G401.6 (cell line): ENCODE data around the gene BRIP1.

ENCODE experiments used
- FAIRE-seq: peaks from 2 replicates; lab custom pipeline; 2012; peaks lifted over from hg19 to GRCh38; lab: Jason Lieb, UNC

Gene BRIP1

DNA sequence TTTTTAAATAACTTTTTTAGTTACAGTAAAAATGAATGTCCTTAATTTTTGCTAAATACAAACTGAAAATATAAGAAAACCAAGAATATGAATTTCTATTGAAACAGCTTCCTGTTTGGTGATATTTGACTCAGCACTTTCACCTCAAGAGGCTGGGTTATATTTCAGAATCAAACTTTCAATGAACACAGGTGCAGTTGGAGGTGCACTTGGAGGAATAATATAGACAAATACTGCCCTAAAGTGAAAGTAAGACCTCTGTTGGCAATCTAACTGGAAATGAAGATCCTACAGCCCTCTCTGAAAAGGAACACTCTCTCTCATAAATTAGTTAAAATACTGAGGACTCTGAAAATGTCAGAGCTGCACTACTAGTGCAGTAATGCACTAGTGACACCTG lies 106.2 kb downstream of the BRIP1 start:
- no peak for FAIRE-seq

DNA sequence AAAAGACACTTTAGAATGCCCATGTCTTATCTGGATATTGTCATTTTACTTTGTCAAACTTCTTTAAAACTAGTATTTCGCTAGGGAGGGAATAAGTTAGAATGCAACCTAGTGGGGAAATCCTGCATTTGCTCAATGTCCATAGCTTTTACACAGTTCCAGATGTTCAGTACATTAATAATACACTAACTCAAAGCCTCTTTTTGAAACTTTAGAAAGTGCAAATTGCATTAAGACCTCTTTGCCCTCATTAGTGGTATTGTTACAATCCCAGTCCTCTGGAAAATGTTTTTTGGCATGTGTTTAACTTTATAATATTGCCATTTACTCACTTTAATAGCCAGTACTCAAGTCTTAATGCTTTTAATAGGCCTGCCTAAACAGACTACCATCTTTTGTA lies 106.8 kb downstream of the BRIP1 start:
- FAIRE-seq: no peak

DNA sequence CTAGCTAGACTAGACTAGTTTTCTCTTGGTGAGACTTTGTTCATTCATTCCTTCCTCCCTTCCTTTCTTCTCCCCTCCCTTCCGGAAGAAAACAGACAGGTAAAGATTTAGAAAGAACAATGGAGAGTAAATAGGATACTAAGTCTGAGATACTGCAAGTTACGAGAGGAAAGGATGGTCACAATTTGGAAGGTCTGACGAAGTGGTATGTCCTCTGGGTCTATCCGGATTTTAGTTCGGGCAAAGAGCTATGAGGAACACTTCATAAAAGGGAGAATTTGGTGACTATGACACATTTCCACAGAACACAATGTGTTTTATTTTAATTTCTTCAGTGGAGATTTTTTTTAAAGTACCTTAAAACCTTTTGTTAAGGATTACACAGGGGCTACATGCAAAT lies 107.7 kb downstream of the BRIP1 start:
- FAIRE-seq: no peak

DNA sequence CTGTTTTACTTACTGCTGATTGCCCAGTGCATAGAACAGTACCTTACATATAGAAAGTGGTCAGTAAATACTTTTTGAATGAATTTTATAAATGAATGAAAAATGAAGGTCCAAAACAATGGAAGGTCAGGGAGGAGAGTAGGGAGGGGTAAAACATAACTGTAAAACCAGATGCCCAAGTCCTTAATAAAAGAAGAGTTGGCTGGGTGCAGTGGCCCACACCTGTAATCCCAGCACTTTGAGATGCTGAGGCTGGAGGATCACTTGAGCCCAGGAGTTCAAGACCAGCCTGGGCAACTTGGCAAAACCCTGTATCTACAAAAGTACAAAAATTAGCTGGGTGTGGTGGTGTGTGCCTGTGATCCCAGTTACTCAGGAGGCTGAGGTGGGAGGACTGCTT lies 108.2 kb downstream of the BRIP1 start:
- FAIRE-seq: no peak

DNA sequence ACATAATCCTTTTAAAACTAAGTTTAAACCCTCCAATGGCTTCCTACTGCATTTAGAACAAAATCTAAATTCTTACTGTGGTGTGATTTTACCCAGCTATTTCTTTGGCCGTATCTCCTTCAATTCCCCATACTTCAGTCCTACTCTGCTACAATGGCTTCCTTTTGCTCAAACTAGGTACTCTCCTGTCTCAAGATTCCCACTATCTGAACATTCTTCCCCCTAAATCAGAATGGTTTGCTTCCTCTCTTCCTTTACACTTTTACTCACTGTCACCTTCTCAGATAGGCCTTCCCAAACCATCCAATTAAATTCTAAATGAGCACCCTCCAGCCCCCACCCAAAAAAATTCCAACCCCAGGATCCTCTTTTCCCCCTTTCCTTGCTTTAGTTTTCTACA lies 109.2 kb downstream of the BRIP1 start:
- no peak for FAIRE-seq

DNA sequence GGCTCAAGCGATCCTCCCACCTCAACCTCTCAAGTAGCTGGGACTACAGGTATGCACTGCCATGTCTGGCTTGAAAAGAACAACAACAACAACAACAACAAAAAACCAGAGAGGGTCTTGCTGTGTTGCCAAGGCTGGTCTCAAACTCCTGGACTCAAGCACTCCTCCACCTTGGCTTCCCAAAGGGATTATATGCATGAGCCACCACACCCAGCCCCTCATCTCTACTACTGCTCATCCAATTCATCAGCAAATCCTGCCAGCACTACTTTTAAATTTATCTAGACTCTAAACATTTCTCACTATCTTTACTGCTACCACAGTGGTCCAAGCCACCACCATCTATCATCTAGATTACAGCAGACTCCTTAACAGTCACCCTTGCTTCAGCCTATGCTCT lies 109.6 kb downstream of the BRIP1 start:
- no peak for FAIRE-seq

DNA sequence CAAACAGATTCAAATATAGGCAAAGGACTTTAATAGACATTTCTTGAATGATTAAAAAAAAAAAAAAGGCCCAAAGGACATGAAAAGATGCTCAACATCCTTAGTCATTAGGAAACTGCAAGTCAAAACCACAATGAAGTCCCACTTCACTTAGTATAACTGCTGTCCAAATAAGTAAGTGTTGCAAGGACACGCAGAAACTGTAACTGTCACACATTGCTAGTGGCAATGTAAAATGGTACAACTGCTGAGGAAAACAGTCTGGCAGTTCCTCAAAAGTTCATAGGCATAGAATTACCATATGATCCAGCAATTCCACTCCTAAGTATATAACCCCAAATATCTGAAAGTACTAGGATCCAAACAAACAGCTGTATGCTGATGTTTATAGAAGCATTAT lies 112.7 kb downstream of the BRIP1 start:
- no peak for FAIRE-seq

DNA sequence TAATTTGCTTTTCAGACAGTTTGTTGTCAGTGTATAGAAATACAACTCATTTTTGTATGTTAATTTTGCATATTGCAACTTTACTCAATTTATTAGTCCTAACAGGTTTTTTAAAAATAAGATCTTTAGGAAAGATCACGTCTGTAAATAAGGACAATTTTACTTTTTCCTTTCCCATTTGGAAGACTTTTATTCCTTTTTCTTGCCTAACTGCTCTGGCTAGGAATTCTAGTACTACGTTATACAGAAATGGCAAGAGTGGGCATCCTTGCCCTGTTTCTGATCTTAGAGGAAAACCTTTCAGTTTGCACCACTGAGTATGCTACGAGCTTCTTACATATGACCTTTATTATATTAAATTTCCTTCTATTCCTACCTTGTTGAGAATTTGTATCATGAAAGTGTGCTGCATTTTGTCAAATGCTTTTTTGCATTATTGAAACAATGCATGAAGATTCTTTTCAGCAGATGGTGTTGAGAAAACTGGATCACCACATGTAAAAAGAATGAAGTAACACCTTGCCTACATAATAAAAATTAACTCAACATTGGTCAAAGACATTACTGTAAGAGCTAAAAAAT lies 113.4 kb downstream of the BRIP1 start:
- FAIRE-seq: no peak

DNA sequence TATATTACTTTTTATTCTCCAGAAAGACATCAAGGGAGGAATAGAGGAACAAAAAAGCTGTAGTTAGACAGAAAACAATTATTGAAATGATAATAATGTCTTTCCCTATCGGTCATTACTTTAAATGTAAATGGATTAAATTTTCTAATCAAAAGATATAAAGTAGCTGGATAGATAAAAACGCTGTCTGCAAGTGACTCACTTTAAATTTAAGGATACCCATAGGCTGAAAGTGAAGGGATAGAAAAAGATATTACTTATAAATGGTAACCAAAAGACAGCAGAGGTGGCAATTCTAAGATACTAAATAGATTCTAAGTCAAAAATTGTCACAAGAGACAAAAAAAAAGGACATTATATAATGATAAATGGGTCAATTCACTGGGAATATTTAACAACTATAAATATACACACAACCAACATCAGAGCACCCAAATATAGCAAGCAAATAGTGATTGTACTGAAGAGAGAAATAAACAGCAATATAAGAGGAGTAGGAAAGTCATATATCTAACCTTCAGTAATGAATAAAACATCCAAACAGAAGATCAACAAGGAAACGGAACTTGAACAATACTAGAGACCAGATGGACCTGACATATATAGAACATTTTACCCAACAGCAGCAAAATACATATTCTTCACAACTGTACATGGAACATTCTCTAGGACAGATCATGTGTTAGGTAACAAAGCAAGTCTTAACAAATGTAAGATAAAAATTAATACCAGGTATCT lies 116.9 kb downstream of the BRIP1 start:
- FAIRE-seq: no peak

DNA sequence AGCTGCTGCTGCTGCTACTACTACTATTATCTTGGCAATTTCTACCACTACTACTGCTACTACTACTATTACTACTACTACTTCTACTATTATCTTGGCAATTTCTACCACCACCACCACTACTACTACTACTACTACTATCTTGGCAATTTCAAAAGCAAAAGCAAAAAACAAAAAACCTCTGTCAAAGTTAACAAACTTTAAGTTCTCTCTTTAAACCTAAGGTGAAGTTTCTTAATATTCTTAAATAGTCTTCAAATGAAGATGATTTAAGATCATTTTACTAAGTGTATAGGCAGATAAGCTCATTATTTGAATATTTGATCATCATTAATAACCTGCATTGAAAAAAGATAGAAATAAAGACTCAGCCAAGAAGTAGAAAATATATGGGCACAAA lies 118.5 kb downstream of the BRIP1 start:
- no peak for FAIRE-seq

DNA sequence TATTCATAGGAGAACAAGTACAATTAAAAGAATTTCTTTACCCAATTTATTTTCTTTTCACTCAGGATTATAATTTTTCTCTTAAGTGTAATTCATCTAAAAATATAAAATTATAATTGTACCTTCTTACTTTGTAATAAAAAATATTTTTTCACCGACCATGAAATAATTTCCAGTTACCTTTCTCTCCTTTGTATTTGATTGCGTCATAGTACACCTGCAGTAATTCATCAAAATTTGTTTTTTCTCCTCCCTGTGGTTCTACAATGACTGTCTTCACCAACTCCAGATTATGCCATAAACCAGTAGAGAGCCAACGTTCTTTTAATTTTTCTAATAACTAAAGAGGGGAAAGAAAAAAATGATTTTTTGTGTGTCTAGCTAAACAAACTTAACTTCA lies 119.1 kb downstream of the BRIP1 start:
- no peak for FAIRE-seq

DNA sequence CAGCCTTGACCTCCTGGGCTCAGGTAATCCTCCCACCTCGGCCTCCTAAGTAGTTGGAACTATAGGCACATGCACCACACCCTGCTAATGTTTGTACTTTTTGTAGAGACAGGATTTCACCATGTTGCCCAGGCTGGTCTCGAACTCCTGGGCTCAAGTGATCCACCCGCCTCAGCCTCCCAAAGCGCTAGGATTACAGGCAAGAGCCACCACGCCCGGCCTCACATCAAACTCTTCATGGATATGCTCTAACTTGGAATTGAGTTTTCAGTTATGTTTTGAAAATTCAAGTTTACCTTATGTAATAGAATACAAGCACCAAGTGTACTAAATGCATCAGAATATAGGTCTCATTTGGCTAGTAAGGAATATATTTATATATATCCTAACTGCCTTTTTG lies 119.6 kb downstream of the BRIP1 start:
- FAIRE-seq: no peak

DNA sequence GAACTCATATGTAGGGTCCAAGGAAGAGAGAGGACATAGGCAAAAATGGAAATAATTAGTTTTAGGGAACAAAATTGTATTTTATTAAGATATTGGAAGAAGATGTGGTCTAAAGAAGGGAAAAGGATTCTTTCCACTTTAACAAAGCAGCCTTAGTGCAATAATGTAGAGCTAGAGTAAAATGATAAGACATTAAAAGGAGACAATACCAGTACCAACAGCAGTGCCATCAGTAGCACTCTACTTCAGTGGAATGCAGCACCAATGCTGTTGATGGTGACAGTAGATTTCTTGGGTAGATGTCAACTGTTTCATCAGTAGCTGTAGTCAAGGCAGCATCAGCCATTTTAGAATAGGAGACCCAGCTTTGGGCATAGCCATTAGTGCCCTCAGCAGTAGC lies 124.3 kb downstream of the BRIP1 start:
- FAIRE-seq: no peak

DNA sequence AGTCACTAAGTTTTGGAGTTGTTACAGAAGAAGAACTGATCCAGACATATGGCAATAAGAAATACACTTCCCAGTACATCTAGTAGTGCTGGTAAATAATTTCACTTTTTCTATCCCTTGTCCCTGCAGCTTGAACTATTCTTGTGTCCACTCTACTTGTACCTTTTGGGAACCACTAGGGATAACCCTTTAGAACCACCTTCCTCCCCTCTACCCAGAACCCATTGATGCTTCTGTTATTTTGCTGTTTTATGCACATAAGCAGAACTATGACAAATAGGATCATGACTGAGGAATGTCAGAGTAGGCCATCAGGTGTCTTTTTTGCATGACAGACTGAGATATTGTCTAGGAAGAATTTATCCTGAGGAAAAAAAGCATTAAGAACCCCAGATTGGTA lies 125.1 kb downstream of the BRIP1 start:
- FAIRE-seq: no peak

DNA sequence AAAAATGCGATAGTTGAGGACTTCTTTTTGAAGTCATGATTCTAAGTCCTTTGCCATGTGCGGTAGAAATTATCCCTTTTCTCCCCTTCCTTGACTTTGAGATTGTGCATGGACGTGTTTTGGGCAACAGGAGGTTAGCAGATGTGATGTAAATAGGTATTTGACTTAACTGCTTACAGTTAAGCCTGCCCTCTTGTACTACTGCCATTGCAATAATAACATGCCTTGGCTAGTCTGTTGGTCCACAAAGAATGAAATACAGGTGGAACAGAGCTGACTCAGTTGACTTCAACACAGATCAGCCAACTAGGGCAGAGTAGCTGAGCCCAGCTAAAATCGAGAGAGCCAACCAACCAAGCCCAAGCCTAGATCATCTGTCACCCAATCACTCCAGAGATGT lies 125.5 kb downstream of the BRIP1 start:
- FAIRE-seq: no peak

DNA sequence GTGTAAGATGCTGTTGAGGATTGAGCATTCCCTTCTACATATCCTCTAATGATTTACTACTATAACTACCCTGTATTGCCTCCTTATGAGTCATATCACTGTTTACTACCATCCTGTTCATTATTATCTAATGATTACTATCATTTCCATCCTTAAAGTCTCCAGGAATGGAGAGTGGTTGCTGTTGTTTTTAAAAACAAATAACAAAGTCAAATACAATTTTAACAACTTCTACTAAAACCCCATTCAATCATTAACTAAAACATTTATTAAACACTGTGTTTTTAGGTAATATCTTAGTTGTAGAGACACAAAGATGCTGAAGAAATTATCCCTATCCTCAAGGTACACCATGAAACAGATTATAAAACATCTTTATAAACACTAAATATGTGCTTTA lies 126.9 kb downstream of the BRIP1 start:
- FAIRE-seq: no peak

DNA sequence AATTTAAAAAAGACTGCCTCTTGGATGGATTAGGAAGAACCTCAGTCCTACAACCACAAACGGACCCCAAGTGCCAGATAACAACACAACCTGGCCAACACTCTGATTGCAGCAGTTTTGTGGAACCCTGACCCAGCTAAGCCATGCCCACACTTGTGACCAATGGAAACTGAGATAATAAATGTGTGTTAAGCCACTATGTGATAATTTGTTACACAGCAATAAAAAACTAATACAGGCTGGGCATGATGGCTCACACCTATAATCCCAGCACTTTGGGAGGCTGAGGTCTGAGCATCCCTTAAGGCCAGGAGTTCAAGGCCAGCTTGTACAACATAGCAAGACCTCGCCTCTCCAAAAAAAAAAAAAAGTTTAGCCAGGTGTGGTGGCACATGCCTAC lies 127.5 kb downstream of the BRIP1 start:
- FAIRE-seq: no peak

DNA sequence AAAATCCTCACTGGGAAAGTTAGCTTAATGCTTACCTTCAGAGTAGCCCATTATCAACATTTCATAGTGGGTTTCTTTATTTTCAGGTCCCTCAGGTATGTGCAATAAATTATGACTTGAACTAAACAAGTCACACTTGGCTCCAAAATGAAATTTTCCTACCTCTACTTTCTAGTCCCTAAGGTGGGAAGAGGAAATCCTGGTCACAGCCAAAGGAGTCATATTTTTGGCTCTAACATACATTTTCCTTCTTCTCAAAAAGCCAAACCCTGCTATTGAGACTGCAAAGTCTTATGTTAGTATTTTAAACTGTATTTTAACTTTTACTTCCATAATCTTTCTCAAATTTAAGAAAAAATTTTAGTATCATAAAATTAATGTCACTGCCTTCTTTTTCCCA lies 128.9 kb downstream of the BRIP1 start:
- no peak for FAIRE-seq

DNA sequence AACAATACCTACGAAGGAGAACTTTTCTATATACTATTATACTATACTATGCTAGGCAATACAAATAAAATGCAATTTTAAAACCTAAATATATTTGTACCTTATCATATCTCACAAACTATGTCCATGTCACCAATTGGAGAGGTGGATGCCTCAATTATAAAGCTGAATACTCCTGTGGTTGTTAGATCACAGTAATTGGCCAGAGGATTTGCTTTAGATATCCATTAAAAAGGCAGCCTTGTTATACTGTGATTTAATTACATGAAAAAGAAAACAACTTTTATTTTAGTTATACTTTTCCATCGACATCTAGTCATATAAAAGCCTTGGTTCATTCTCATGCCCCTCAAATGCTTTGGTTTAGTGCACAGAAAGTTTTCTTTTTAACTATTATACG lies 129.3 kb downstream of the BRIP1 start:
- FAIRE-seq: no peak

DNA sequence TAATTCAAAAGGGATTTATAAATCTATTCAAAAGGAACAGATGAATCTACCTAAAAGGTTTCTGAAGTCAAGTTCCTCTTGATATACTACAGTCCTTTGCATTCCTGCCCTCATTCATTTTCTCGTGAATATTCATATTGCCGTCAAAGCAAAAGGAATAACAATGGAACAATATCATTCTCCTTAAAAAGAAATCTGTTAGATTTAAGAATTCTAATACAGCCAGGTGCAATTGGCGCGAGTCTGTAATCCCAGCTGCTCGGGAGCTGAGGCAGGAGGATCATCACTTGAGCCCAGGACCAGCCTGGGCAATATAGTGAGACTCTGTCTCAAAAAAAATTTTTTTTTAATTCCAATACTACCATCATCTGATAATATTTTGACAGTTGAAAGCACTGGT lies 130.3 kb downstream of the BRIP1 start:
- FAIRE-seq: no peak

DNA sequence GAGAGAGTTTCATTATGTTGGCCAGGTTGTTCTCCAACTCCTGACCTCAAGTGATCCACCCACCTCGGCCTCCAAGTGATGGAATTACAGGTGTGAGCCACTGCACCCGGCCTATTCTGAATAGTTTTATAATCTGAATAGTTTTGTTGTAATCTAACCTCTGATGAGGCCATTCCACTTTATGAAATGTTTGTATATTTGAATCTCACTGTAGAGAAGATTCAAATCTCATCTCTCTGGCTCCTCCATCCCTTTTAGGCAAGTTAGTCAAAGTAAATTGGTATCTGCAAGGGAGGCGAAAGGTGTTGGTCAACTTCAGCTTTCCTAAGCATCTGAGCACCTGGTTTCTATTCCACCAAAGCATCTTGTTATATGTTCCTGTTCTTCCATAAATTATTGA lies 131.2 kb downstream of the BRIP1 start:
- no peak for FAIRE-seq

DNA sequence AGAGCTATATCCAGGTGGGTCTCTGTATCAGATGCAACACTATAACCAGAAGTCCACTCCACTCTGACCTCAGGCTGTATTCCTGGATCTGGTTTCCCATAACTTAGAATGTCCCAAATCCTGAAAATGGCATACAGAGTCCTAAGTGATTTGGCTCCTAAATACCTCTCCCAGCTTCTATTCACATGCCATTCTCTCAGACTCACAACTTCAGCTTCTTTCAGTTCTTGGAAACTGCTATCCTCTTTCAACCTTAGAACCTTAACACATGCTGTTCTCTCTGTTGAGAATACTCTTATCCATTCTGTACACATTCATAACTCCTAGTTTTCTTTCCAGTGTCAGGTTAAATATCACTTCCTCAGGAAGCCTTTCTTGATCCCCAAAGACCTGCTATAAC lies 132.0 kb downstream of the BRIP1 start:
- FAIRE-seq: no peak

DNA sequence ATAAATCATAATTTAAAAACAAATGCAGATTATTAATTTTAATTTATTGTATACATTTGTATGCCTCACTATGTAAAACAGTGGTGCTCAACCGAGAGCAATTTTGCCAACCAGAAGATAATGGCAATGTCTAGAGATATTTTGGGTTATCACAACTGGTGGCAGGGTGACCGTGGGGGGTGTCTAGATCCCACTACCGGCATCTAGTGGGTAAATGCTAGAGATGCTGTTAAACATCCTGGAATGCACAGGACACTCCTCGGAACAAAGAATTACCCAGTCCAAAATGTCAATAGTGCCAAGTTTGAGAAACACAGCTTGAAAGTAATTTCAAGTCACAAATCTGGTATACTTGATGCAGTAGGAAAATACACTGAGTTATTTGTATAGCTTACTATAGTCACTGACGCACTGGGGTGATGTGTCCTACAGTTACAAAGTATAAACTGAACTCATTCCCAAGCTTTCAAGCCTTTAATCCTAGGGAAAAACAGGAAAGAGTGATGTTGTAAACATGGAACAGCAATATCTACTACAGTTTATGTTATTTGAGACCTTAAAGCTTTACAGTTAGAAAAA lies 133.5 kb downstream of the BRIP1 start:
- FAIRE-seq: no peak

DNA sequence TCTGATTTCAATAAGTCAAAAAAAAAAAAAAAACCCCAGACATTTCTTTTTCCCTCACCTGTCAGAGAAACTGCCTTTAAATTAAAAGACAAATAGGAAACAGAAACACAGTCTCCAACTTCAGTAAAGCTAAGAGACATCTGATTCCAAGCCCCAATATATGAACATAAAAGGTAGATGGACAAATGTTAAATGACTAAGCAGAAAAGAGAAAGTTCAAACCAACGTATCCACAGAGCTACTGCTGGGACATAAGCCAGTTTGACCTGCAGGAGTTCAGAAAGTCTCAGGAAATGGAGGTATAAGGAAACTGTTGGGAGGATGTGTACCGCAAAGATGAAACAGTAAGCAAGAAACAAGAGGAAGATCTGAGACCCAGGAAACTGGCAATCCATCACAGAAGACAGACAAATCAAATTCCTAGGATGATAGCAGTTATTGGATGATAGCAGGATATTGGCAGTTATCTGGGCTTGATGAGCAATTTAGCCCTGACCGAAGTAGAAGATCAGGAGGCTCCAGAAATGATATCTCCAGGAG lies 135.0 kb downstream of the BRIP1 start:
- no peak for FAIRE-seq
